ENCODE data around the gene RASSF8.

RASSF8 gene

GRCh38 chr12:26011099-26011498, 52.6 kb downstream of the RASSF8 start:
- TF ChIP-seq CTCF (IDR thresholded peaks at IDR 0.05; ENCODE audit: low read depth, low read length) (no peak), MAX (IDR thresholded peaks at IDR 0.05; ENCODE audit: low read depth, low read length) (no peak), POLR2A (IDR thresholded peaks at IDR 0.05; ENCODE audit: extremely low read depth, insufficient read length) (no peak), MYC (IDR thresholded peaks at IDR 0.05; ENCODE audit: low read depth, low read length) (no peak)
- no peak for DNase-seq (ENCODE audit: low read depth)
- no peak overlapping the region for H3K4me3 ChIP-seq (ENCODE audit: low read depth, low read length)

- no peak overlapping the region for H3K4me3 ChIP-seq (ENCODE audit: low read depth, low read length)
- no peak for TF ChIP-seq MAX (IDR thresholded peaks at IDR 0.05; ENCODE audit: low read depth, low read length)
- TF ChIP-seq POLR2A (IDR thresholded peaks at IDR 0.05; ENCODE audit: extremely low read depth, insufficient read length) = no peak
- no peak for TF ChIP-seq CTCF (IDR thresholded peaks at IDR 0.05; ENCODE audit: low read depth, low read length)
- TF ChIP-seq MYC (IDR thresholded peaks at IDR 0.05; ENCODE audit: low read depth, low read length) = no peak
- no peak for DNase-seq (ENCODE audit: low read depth)
Observed at GRCh38 chr12:26014085-26014484, 55.6 kb downstream of the RASSF8 start.

GRCh38 chr12:26016516-26016915, 58.0 kb downstream of the RASSF8 start:
- no peak for DNase-seq (ENCODE audit: low read depth)
- no peak for TF ChIP-seq POLR2A (IDR thresholded peaks at IDR 0.05; ENCODE audit: extremely low read depth, insufficient read length)
- no peak for TF ChIP-seq MAX (IDR thresholded peaks at IDR 0.05; ENCODE audit: low read depth, low read length)
- TF ChIP-seq CTCF (IDR thresholded peaks at IDR 0.05; ENCODE audit: low read depth, low read length) = no peak
- TF ChIP-seq MYC (IDR thresholded peaks at IDR 0.05; ENCODE audit: low read depth, low read length) = no peak
- H3K4me3 ChIP-seq (ENCODE audit: low read depth, low read length) = no peak overlapping the region

GRCh38 chr12:26017484-26018211, 59.2 kb downstream of the RASSF8 start:
- DNase-seq (ENCODE audit: low read depth) = peak; percentile 75
- TF ChIP-seq POLR2A (IDR thresholded peaks at IDR 0.05; ENCODE audit: extremely low read depth, insufficient read length) (no peak), CTCF (IDR thresholded peaks at IDR 0.05; ENCODE audit: low read depth, low read length) (peak; percentile 96)
- H3K4me3 ChIP-seq (ENCODE audit: low read depth, low read length) = no peak overlapping the region

- no peak overlapping the region for H3K4me3 ChIP-seq (ENCODE audit: low read depth, low read length)
- TF ChIP-seq POLR2A (IDR thresholded peaks at IDR 0.05; ENCODE audit: extremely low read depth, insufficient read length) (no peak), CTCF (IDR thresholded peaks at IDR 0.05; ENCODE audit: low read depth, low read length) (no peak), MAX (IDR thresholded peaks at IDR 0.05; ENCODE audit: low read depth, low read length) (no peak), MYC (IDR thresholded peaks at IDR 0.05; ENCODE audit: low read depth, low read length) (no peak)
- no peak for DNase-seq (ENCODE audit: low read depth)
Observed at GRCh38 chr12:26018926-26019325, 60.4 kb downstream of the RASSF8 start.

GRCh38 chr12:26021534-26021933, 63.1 kb downstream of the RASSF8 start:
- no peak overlapping the region for H3K4me3 ChIP-seq (ENCODE audit: low read depth, low read length)
- DNase-seq (ENCODE audit: low read depth) = no peak
- TF ChIP-seq CTCF (IDR thresholded peaks at IDR 0.05; ENCODE audit: low read depth, low read length) = no peak
